ENCODE measurements around the gene DACT3.

DACT3 gene

GRCh38 chr19:46661020-46661731, at the start of gene DACT3:
Gene DACT3 (minus strand): TSS chr19:46661182. CDS start chr19:46661064, 118 bp downstream.
- no peak for TF ChIP-seq GATA1 (IDR thresholded peaks at IDR 0.05; ENCODE audit: low read depth, low read length)
- no peak for TF ChIP-seq POLR2A (IDR thresholded peaks at IDR 0.05; ENCODE audit: low read length)

DNA sequence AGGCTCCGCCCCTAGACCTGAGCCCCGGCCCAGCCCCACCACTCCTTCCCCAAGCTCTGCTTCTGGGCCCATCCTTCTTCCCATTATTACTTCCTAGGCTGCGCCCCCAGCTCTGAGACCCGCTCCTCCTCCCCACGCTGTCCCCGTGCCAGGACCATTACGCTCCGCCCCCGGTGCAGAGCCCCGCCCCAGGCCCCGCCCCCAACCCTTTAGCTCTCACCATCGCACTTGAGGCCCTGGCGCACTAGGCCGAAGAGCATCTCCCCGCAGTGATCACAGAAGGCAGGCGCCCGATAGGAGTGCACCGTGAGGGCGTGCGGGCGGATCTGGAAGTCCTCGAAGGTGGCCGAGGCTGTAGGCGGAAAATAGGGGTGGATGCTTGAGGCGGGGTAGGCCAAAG, 49.7 kb upstream of the DACT3 start:
- DNase-seq: no peak
- no peak for TF ChIP-seq POLR2A (IDR thresholded peaks at IDR 0.05; ENCODE audit: low read length)
- no peak for TF ChIP-seq GATA1 (IDR thresholded peaks at IDR 0.05; ENCODE audit: low read depth, low read length)

More at GRCh38 chr19:46661020-46661731, at the start of gene DACT3:
- peak; percentile 100 for DNase-seq

DNA sequence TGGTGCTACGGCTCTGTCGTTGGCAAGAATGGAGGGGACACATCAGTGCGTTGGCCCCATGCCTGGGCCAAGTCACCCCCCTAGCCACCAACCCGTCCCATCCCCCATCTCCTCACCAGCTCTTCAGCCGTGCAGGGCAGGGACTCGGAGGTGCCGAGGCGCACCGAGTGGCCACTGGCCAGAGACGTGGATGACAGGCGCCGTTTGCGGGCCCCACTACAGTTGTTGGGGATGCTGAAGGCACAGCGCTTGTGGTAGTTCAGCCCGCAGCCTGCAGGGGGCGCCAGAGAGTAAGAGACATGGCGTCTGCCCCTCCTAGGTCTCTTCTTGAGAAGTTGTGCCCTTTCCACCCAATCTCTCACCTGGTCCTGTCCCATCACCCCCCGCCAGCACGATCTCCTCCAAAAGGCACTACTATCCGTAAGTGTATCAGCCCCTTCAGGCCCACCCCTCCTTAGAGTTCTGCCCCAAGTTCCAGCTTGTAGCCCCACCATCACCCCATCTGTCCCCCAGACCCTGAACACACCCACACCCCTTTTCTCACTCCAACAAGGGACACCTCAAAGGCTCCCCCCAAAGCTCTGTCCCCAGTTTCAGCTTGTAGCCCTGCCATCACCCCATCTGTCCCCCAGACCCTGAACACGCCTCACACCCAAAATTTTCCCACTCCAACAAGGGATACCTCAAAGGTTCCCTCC, 43.5 kb upstream of the DACT3 start:
- TF ChIP-seq GATA1 (IDR thresholded peaks at IDR 0.05; ENCODE audit: low read depth, low read length) (no peak), POLR2A (IDR thresholded peaks at IDR 0.05; ENCODE audit: low read length) (no peak)
- DNase-seq: peak; percentile 71 to 85

GRCh38 chr19:46700704-46701103, 39.7 kb upstream of the DACT3 start:
- no peak for DNase-seq
- no peak for TF ChIP-seq POLR2A (IDR thresholded peaks at IDR 0.05; ENCODE audit: low read length)
- no peak for TF ChIP-seq GATA1 (IDR thresholded peaks at IDR 0.05; ENCODE audit: low read depth, low read length)

GRCh38 chr19:46698395-46699321, 37.7 kb upstream of the DACT3 start:
- TF ChIP-seq GATA1 (IDR thresholded peaks at IDR 0.05; ENCODE audit: low read depth, low read length): no peak
- no peak for TF ChIP-seq POLR2A (IDR thresholded peaks at IDR 0.05; ENCODE audit: low read length)
- DNase-seq: no peak

DNA sequence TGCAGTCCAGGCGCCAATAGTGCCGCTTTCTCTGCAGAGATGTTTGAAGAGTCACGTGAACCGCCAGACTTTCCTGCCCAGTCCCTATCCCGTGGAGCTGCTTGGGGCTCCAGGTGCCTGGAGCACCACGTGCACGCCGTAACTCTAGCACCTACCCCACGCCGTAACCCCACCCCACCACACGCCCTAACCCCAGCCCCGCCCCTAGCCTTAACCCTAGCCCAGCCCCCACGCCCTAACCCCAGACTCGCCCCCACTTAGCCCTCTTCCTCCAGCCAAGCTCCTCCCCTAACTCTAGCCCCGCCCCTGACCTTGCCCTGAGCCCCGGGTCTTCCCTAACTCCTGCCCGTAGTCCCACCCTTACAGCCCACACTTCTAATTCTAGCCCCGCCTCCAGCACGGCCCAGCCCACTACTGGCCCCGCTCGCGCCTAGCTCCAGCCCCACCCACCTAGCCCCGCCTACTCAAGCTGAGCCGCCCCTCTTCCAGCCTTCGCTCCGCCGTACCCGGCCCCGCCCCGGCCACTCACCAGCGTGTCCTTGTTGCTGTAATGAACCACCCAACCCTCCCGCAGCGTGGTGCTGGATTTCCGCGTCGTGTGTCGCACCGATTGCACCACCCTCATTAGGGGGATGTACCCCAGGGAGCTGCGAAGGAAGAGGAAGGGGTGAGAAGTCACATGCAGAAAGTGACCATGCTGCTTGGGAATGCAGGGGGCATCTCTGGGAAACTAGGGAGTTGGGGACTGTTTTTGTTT, 36.4 kb upstream of the DACT3 start:
- no peak for TF ChIP-seq GATA1 (IDR thresholded peaks at IDR 0.05; ENCODE audit: low read depth, low read length)
- no peak for TF ChIP-seq POLR2A (IDR thresholded peaks at IDR 0.05; ENCODE audit: low read length)
- peak; percentile 93 to 95 for DNase-seq

DNA sequence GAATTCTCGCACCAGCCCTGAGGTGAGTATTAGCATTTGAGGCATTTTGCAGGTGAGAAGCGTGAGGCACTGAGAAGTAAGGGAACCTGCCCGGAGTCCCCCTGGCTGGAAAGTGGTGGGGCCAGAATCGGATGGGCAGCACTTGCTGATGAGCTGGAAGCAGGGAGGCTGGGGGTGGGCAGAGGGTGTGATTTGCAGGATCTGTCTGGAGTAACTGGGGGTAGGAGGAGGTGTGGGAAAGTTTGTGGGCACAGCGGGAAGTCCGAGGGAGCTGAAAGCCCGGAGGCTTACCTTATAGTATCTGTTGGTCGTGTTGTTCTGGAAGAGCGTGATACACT, 35.9 kb upstream of the DACT3 start:
- no peak for DNase-seq
- no peak for TF ChIP-seq GATA1 (IDR thresholded peaks at IDR 0.05; ENCODE audit: low read depth, low read length)
- no peak for TF ChIP-seq POLR2A (IDR thresholded peaks at IDR 0.05; ENCODE audit: low read length)

DNA sequence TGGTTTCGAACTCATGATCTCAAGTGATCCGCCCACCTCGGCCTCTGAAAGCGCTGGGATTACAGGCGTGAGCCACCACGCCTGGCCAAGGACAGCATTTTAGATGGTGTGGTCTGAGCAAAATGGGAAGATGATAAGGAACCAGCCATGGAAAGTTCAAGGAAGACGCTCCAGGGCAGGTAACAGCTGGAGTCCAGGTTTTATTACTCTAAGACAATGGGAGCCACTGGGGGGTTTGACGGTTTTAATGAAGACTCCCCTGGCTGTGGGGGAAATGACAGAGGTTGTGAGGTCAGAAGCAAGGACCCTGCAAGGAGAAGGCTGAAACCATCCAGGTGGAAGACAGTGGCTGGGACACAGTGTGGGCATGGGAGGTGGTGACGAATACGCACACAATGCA, 35.1 kb upstream of the DACT3 start:
- TF ChIP-seq GATA1 (IDR thresholded peaks at IDR 0.05; ENCODE audit: low read depth, low read length) (no peak), POLR2A (IDR thresholded peaks at IDR 0.05; ENCODE audit: low read length) (no peak)
- no peak for DNase-seq

DNA sequence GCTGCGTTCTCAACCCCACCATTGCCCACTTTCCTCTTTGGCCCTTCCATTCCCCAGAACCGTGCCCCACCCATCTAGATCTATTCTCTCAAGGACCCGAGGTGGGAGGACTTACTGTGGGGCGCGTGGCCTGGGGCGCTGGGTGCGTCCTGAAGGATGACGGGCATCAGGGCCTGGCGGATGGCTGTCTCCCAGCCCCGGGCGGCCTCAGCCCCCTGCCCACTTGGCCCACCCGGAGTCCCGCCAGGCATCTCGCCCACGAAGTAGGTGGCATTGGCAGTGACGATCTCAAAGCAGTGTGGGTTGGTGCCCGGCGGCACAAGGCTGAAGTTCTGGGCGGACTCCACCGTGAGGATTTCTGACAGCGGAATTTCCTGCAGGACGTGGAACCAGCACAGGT, 32.8 kb upstream of the DACT3 start:
- no peak for TF ChIP-seq GATA1 (IDR thresholded peaks at IDR 0.05; ENCODE audit: low read depth, low read length)
- no peak for TF ChIP-seq POLR2A (IDR thresholded peaks at IDR 0.05; ENCODE audit: low read length)
- DNase-seq: no peak

DNA sequence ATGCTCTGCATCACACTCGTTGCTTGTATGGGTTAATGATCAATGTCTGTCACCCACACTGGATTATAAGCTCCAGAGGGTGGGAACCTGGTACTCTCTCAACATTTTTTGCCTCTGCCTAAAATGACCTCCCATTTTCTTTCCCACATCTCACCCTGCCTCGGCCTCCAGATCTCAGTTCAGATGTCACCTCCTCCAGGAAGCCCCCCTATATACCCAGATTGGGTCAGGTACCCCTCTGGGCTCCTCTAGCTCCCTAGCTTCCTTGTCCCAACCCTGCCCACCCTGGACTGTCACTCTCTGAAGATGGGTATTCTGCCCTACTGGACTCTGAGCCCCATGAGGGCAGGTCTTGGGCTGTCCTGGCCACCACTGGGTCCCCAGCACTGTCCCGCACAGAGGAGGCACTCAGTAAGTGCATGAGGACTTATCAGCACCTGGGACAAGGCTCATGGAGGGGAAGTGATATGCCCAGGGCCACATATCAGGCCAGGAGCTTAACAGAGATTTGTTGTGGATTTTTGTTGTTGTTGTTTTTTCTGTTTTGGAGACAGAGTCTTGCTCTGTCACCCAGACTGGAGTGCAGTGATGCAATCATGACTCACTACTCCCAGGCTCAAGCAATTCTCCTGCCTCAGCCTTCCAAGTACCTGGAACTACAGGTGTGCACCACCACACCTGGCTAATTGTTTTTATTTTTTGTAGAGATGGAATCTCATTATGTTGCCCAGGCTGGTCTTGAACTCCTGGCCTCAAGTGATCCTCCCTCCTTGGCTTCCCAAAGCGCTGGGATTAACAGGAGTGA, 32.1 kb upstream of the DACT3 start:
- no peak for TF ChIP-seq GATA1 (IDR thresholded peaks at IDR 0.05; ENCODE audit: low read depth, low read length)
- peak in 1 of 2 experiments; percentile 29 for DNase-seq

- TF ChIP-seq GATA1 (IDR thresholded peaks at IDR 0.05; ENCODE audit: low read depth, low read length): no peak
- no peak for DNase-seq
Measured at GRCh38 chr19:46691948-46692347, 31.0 kb upstream of the DACT3 start.

- no peak for DNase-seq
- no peak for TF ChIP-seq POLR2A (IDR thresholded peaks at IDR 0.05; ENCODE audit: low read length)
- TF ChIP-seq GATA1 (IDR thresholded peaks at IDR 0.05; ENCODE audit: low read depth, low read length): no peak
Measured at GRCh38 chr19:46691104-46691503, 30.1 kb upstream of the DACT3 start.

DNA sequence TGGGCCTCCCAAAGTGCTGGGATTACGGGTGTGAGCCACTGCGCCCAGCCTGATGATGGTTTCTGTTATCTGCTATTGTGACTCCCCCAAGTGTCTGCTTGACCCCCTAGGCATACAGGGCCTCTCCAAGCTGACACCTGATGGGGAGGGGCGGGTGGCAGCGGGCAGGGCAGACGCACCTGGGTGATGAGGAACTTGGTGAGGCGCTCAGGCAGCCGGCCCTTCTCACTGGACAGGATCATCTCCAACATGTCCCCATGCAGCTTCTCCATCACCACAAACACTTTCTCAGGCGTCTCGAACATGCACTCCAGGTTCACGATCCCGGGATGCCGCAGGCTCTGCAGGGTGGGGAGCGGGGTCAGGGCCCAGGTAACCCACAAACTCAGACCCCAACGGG, 28.4 kb upstream of the DACT3 start:
- no peak for DNase-seq
- no peak for TF ChIP-seq POLR2A (IDR thresholded peaks at IDR 0.05; ENCODE audit: low read length)
- TF ChIP-seq GATA1 (IDR thresholded peaks at IDR 0.05; ENCODE audit: low read depth, low read length): no peak

Data from erythroblast (primary cell).